ENCODE results near the gene RABGEF1.
"Not testable (repeated sequence)": the region's sequence is repeated elsewhere in the genome, so short reads cannot be mapped to it uniquely, and the experiment has no call there.

Gene RABGEF1

GRCh38 chr7:66699998-66700397, 40.5 kb upstream of the RABGEF1 start:
- no peak overlapping the region for H3K4me3 ChIP-seq (ENCODE audit: low read depth, low read length)
- H3K18ac ChIP-seq (ENCODE audit: low read length): no peak overlapping the region
- no peaks in the 10 kb centered on the region for H3K79me1 ChIP-seq (ENCODE audit: low read length)
- H3K36me3 ChIP-seq (ENCODE audit: control insufficient read depth in 1 of 2, insufficient read depth in 2 of 2, low read length in 2 of 2): peaks cover 0 to 7% of the 10 kb centered on the region in 2 experiments
- DNase-seq: no peak
- no peak overlapping the region for H2AFZ ChIP-seq (ENCODE audit: insufficient read depth, low read length, poor library complexity)
- no peaks in the 10 kb centered on the region for H3K9me3 ChIP-seq (ENCODE audit: insufficient read depth, low read depth, low read length)
- H2BK120ac ChIP-seq (ENCODE audit: insufficient read depth, low read length, poor library complexity): no peak overlapping the region
- H4K8ac ChIP-seq (ENCODE audit: low read depth, low read length): no peak overlapping the region
- no peaks in the 10 kb centered on the region for H3K27me3 ChIP-seq (ENCODE audit: insufficient read depth, low read length)
- H2BK5ac ChIP-seq (ENCODE audit: low read depth, low read length, poor library complexity): no peak overlapping the region
- WGBS (ENCODE audit: extremely low coverage, insufficient coverage, insufficient read length): no CpG with 5 or more reads among the region's 6 CpGs
- no peaks in the 10 kb centered on the region for H3K79me2 ChIP-seq (ENCODE audit: control insufficient read depth, insufficient read depth, low read length, poor library complexity)
- no peak overlapping the region for H2AK5ac ChIP-seq (ENCODE audit: low read length)
- no peak overlapping the region for H3K4me2 ChIP-seq (ENCODE audit: low read length)
- no peak overlapping the region for H3K27ac ChIP-seq (ENCODE audit: low read depth, low read length)
- H3K9ac ChIP-seq (ENCODE audit: low read length): no peak overlapping the region
- H3K23ac ChIP-seq (ENCODE audit: low read length): no peak overlapping the region
- H4K91ac ChIP-seq (ENCODE audit: low read depth, low read length): no peak overlapping the region
- H3K4me1 ChIP-seq (ENCODE audit: control insufficient read depth in 1 of 2, insufficient read depth in 2 of 2, low read length in 2 of 2): peaks cover 0 to 4% of the 10 kb centered on the region in 2 experiments
- no peak overlapping the region for H4K12ac ChIP-seq (ENCODE audit: low read depth, low read length)
- no peak overlapping the region for H2BK12ac ChIP-seq (ENCODE audit: low read length)
- no peak overlapping the region for H3K4ac ChIP-seq (ENCODE audit: low read depth, low read length)
- no peak overlapping the region for H3K14ac ChIP-seq (ENCODE audit: low read length)

- Histone ChIP-seq H3K23ac (ENCODE audit: low read length) (no peak overlapping the region), H2BK120ac (ENCODE audit: insufficient read depth, low read length, poor library complexity) (no peak overlapping the region), H3K27ac (ENCODE audit: low read depth, low read length) (no peak overlapping the region), H3K9me3 (ENCODE audit: insufficient read depth, low read depth, low read length) (no peaks in the 10 kb centered on the region), H3K4me3 (ENCODE audit: low read depth, low read length) (no peak overlapping the region), H3K36me3 (ENCODE audit: control insufficient read depth in 1 of 2, insufficient read depth in 2 of 2, low read length in 2 of 2) (peaks cover 0 to 7% of the 10 kb centered on the region in 2 experiments), H2BK12ac (ENCODE audit: low read length) (no peak overlapping the region), H4K8ac (ENCODE audit: low read depth, low read length) (no peak overlapping the region), H3K4me2 (ENCODE audit: low read length) (no peak overlapping the region), H2AK5ac (ENCODE audit: low read length) (no peak overlapping the region), H4K12ac (ENCODE audit: low read depth, low read length) (no peak overlapping the region), H4K91ac (ENCODE audit: low read depth, low read length) (no peak overlapping the region), H3K4me1 (ENCODE audit: control insufficient read depth in 1 of 2, insufficient read depth in 2 of 2, low read length in 2 of 2) (peaks cover 0 to 4% of the 10 kb centered on the region in 2 experiments), H3K14ac (ENCODE audit: low read length) (no peak overlapping the region), H3K79me1 (ENCODE audit: low read length) (no peaks in the 10 kb centered on the region), H3K27me3 (ENCODE audit: insufficient read depth, low read length) (no peaks in the 10 kb centered on the region), H3K79me2 (ENCODE audit: control insufficient read depth, insufficient read depth, low read length, poor library complexity) (no peaks in the 10 kb centered on the region), H2AFZ (ENCODE audit: insufficient read depth, low read length, poor library complexity) (no peak overlapping the region), H3K4ac (ENCODE audit: low read depth, low read length) (no peak overlapping the region), H2BK5ac (ENCODE audit: low read depth, low read length, poor library complexity) (no peak overlapping the region), H3K18ac (ENCODE audit: low read length) (no peak overlapping the region), H3K9ac (ENCODE audit: low read length) (no peak overlapping the region)
- no CpG with 5 or more reads among the region's 7 CpGs for WGBS (ENCODE audit: extremely low coverage, insufficient coverage, insufficient read length)
- DNase-seq: peak; percentile 32 to 44
These were observed 39.9 kb upstream of the RABGEF1 start for GRCh38 chr7:66700633-66701131.

GRCh38 chr7:66707825-66708224, 32.7 kb upstream of the RABGEF1 start:
- no peak overlapping the region for H2AFZ ChIP-seq (ENCODE audit: insufficient read depth, low read length, poor library complexity)
- no peaks in the 10 kb centered on the region for H3K79me1 ChIP-seq (ENCODE audit: low read length)
- H3K4me1 ChIP-seq (ENCODE audit: control insufficient read depth in 1 of 2, insufficient read depth in 2 of 2, low read length in 2 of 2): no peaks in the 10 kb centered on the region
- no peak overlapping the region for H2BK5ac ChIP-seq (ENCODE audit: low read depth, low read length, poor library complexity)
- H3K18ac ChIP-seq (ENCODE audit: low read length): no peak overlapping the region
- H2BK120ac ChIP-seq (ENCODE audit: insufficient read depth, low read length, poor library complexity): no peak overlapping the region
- H3K79me2 ChIP-seq (ENCODE audit: control insufficient read depth, insufficient read depth, low read length, poor library complexity): no peaks in the 10 kb centered on the region
- no peak overlapping the region for H3K4ac ChIP-seq (ENCODE audit: low read depth, low read length)
- H3K27ac ChIP-seq (ENCODE audit: low read depth, low read length): no peak overlapping the region
- H3K36me3 ChIP-seq (ENCODE audit: control insufficient read depth in 1 of 2, insufficient read depth in 2 of 2, low read length in 2 of 2): peaks cover 5 to 9% of the 10 kb centered on the region in 2 experiments
- DNase-seq: no peak
- H3K4me3 ChIP-seq (ENCODE audit: low read depth, low read length): no peak overlapping the region
- no peak overlapping the region for H4K12ac ChIP-seq (ENCODE audit: low read depth, low read length)
- H3K9ac ChIP-seq (ENCODE audit: low read length): no peak overlapping the region
- no peak overlapping the region for H2AK5ac ChIP-seq (ENCODE audit: low read length)
- H3K14ac ChIP-seq (ENCODE audit: low read length): no peak overlapping the region
- H3K27me3 ChIP-seq (ENCODE audit: insufficient read depth, low read length): no peaks in the 10 kb centered on the region
- H3K23ac ChIP-seq (ENCODE audit: low read length): no peak overlapping the region
- H4K91ac ChIP-seq (ENCODE audit: low read depth, low read length): no peak overlapping the region
- no peak overlapping the region for H3K4me2 ChIP-seq (ENCODE audit: low read length)
- no peak overlapping the region for H2BK12ac ChIP-seq (ENCODE audit: low read length)
- H3K9me3 ChIP-seq (ENCODE audit: insufficient read depth, low read depth, low read length): peaks cover 2% of the 10 kb centered on the region
- H4K8ac ChIP-seq (ENCODE audit: low read depth, low read length): no peak overlapping the region

GRCh38 chr7:66710752-66711151, 29.8 kb upstream of the RABGEF1 start:
- H3K14ac ChIP-seq (ENCODE audit: low read length); H3K36me3 ChIP-seq (ENCODE audit: control insufficient read depth in 1 of 2, insufficient read depth in 2 of 2, low read length in 2 of 2); H3K27me3 ChIP-seq (ENCODE audit: insufficient read depth, low read length); H3K9ac ChIP-seq (ENCODE audit: low read length); H2AFZ ChIP-seq (ENCODE audit: insufficient read depth, low read length, poor library complexity); H2BK12ac ChIP-seq (ENCODE audit: low read length); H3K23ac ChIP-seq (ENCODE audit: low read length); H2AK5ac ChIP-seq (ENCODE audit: low read length); H3K9me3 ChIP-seq (ENCODE audit: insufficient read depth, low read depth, low read length); H3K4me3 ChIP-seq (ENCODE audit: low read depth, low read length); H3K18ac ChIP-seq (ENCODE audit: low read length); H3K4me1 ChIP-seq (ENCODE audit: control insufficient read depth in 1 of 2, insufficient read depth in 2 of 2, low read length in 2 of 2); H2BK5ac ChIP-seq (ENCODE audit: low read depth, low read length, poor library complexity); H4K8ac ChIP-seq (ENCODE audit: low read depth, low read length); DNase-seq; H4K12ac ChIP-seq (ENCODE audit: low read depth, low read length); H3K79me1 ChIP-seq (ENCODE audit: low read length); H3K4ac ChIP-seq (ENCODE audit: low read depth, low read length); H3K79me2 ChIP-seq (ENCODE audit: control insufficient read depth, insufficient read depth, low read length, poor library complexity); H2BK120ac ChIP-seq (ENCODE audit: insufficient read depth, low read length, poor library complexity); H3K4me2 ChIP-seq (ENCODE audit: low read length); H4K91ac ChIP-seq (ENCODE audit: low read depth, low read length); H3K27ac ChIP-seq (ENCODE audit: low read depth, low read length): not testable (repeated sequence)
- WGBS (ENCODE audit: extremely low coverage, insufficient coverage, insufficient read length): no CpG with 5 or more reads among the region's 4 CpGs

Measured in trophoblast cell (in vitro differentiated cells and primary cell).